Panc1 (cell line): Measurements from ENCODE around the gene LRRC57. TPM values are rescaled to one million over a fixed set of nuclear protein-coding genes. Genes with fewer than 3 reads are reported as not detected.

ENCODE experiments used
- ATAC-seq: fragments of 200-7000 bp; cut with Tn5 transposase; 2 replicates; pipeline ENCODE4 v1.9.1; 2020; ENCODE audit warnings: mild to moderate bottlenecking, moderate library complexity
- BruUV-seq: library from RNA; stranded (reverse); fragments of 400-500 nt; replicated peaks from 2 replicates; lab custom pipeline; 2021; lab: Mats Ljungman, UMichigan
- CTCF ChIA-PET: fragments of 300-600 bp; sonication (Branson Sonifier 250); formaldehyde crosslinking; loops from one replicate; lab custom pipeline; 2022; ENCODE audit warnings: antibody characterized with exemption; lab: Charles Lee
- POLR2A ChIA-PET: fragments of 300-600 bp; sonication (Branson Sonifier 250); formaldehyde crosslinking; loops from one replicate; lab custom pipeline; 2022; ENCODE audit warnings: antibody characterized with exemption; lab: Charles Lee
- DNase-seq: peaks from one replicate; pipeline ENCODE4 v3.0.0-alpha.2; 2010; ENCODE audit warnings: low read depth, low spot score
- H3K27ac ChIP-seq: 2 replicates; pipeline ENCODE4 v1.5.1; 2011; ENCODE audit warnings: mild to moderate bottlenecking, low read length, inconsistent platforms
- H3K27me3 ChIP-seq: fragments of 200-500 bp; sonication (Bioruptor generic); 2 replicates; pipeline ENCODE4 v1.6.0; 2014; ENCODE audit warnings: low read length, inconsistent platforms; ENCODE audit not compliant: control insufficient read depth, insufficient read depth
- H3K36me3 ChIP-seq: fragments of 200-500 bp; sonication (Bioruptor generic); 2 replicates; pipeline ENCODE4 v1.5.1; 2014; ENCODE audit warnings: inconsistent platforms, mild to moderate bottlenecking, low read length, moderate library complexity; ENCODE audit not compliant: control insufficient read depth, insufficient read depth
- H3K4me1 ChIP-seq: 2 replicates; pipeline ENCODE4 v1.5.1; 2011; ENCODE audit warnings: inconsistent platforms, mild to moderate bottlenecking, low read length, moderate library complexity; ENCODE audit not compliant: control insufficient read depth, insufficient read depth
- H3K4me3 ChIP-seq, 2 experiments: 2 replicates each; pipeline ENCODE4 v1.5.1; 2011 to 2012; ENCODE audit warnings: low read depth in 2 of 2, low read length in 2 of 2, mild to moderate bottlenecking in 2 of 2, inconsistent platforms in 1 of 2, moderate library complexity in 1 of 2
- H3K9me3 ChIP-seq: fragments of 200-500 bp; sonication (Bioruptor generic); 2 replicates; pipeline ENCODE4 v1.5.1; 2014; ENCODE audit warnings: low read depth, mild to moderate bottlenecking, inconsistent platforms, low read length, moderate library complexity; ENCODE audit not compliant: control insufficient read depth, insufficient read depth
- POLR2AphosphoS5 ChIP-seq: IDR thresholded peaks from 2 replicates; pipeline ENCODE4 v1.6.1; 2012; ENCODE audit warnings: mild to moderate bottlenecking, low read depth, low read length, moderate library complexity
- REST ChIP-seq, 2 experiments: IDR thresholded peaks; 2 replicates each; pipeline ENCODE4 v1.6.1; 2011 to 2012; ENCODE audit warnings: low read depth in 2 of 2, control low read depth in 1 of 2, low read length in 1 of 2, mild to moderate bottlenecking in 1 of 2, moderate library complexity in 1 of 2; ENCODE audit not compliant: insufficient read depth in 1 of 2
- SIN3A ChIP-seq: IDR thresholded peaks from 2 replicates; pipeline ENCODE4 v1.6.1; 2012; ENCODE audit warnings: low read depth, mild to moderate bottlenecking, low read length, moderate library complexity, borderline replicate concordance; ENCODE audit not compliant: insufficient read depth
- TCF7L2 ChIP-seq: IDR thresholded peaks from 2 replicates; pipeline ENCODE4 v1.6.1; 2011; ENCODE audit warnings: mild to moderate bottlenecking, low read depth, low read length, inconsistent platforms
- in situ Hi-C: cut with HindIII; loops from 2 replicates; pipeline ENCODE4 v1.10.0; 2016; ENCODE audit warnings: low sequenced_read_pairs, low pct_unique_long_range_greater_than_20kb
- intact Hi-C: fragments of 100-400 bp; cut with micrococcal nuclease; formaldehyde crosslinking; loops from one replicate; pipeline ENCODE4 v1.10.0; 2022; ENCODE audit not compliant: unreplicated experiment
- total RNA-seq: library from RNA; stranded (reverse); gene quantifications from one replicate; pipeline ENCODE4 v1.2.1, GENCODE V29; 2021; ENCODE audit not compliant: unreplicated experiment
- TF ChIP-seq, protein P1 (sequence below): fragments of 450-650 bp; IDR thresholded peaks from 2 replicates; pipeline ENCODE4 v1.5.1; 2017; ENCODE audit warnings: mild to moderate bottlenecking

Gene LRRC57
- total RNA-seq, 1 experiment from 2014 or later = 39.2 TPM

GRCh38 chr15:42490291-42490670 lies 58.3 kb downstream of the LRRC57 start:
- intact Hi-C loops = no loop called here
- Histone ChIP-seq H3K27ac (peak overlapping the region; percentile 100), H3K4me3 (peak overlapping the region; percentile 90 to 97), H3K36me3 (no peaks in the 10 kb centered on the region), H3K9me3 (no peaks in the 10 kb centered on the region), H3K27me3 (no peaks in the 10 kb centered on the region), H3K4me1 (peaks cover 13% of the 10 kb centered on the region)
- DNase-seq (no peak), ATAC-seq (no peak)
- no peak for TF ChIP-seq SIN3A
- no peak for TF ChIP-seq TCF7L2
- no peak for TF ChIP-seq REST (IDR thresholded peaks at IDR 0.05; ENCODE audit: insufficient read depth in 1 of 2, low read depth in 2 of 2, low read length in 1 of 2)
- no peak for TF ChIP-seq POLR2AphosphoS5
- TF ChIP-seq, protein P1, sequence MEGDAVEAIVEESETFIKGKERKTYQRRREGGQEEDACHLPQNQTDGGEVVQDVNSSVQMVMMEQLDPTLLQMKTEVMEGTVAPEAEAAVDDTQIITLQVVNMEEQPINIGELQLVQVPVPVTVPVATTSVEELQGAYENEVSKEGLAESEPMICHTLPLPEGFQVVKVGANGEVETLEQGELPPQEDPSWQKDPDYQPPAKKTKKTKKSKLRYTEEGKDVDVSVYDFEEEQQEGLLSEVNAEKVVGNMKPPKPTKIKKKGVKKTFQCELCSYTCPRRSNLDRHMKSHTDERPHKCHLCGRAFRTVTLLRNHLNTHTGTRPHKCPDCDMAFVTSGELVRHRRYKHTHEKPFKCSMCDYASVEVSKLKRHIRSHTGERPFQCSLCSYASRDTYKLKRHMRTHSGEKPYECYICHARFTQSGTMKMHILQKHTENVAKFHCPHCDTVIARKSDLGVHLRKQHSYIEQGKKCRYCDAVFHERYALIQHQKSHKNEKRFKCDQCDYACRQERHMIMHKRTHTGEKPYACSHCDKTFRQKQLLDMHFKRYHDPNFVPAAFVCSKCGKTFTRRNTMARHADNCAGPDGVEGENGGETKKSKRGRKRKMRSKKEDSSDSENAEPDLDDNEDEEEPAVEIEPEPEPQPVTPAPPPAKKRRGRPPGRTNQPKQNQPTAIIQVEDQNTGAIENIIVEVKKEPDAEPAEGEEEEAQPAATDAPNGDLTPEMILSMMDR = no peak
- in situ Hi-C loops = no loop called here
- ChIA-PET POLR2A (no interaction called here), CTCF (no interaction called here)
- TSS peak; percentile 85 for BruUV-seq

Other genes starting within 250 kb of the LRRC57 start
- gene CAPN3, start 189.3 kb downstream of the LRRC57 start, total RNA-seq = 0.31 TPM
- gene ZNF106, start 57.7 kb downstream of the LRRC57 start, total RNA-seq = 64.3 TPM
- gene SNAP23, start 53.2 kb downstream of the LRRC57 start, total RNA-seq = 48.9 TPM
- 42.4 TPM for gene HAUS2, start within 50 bp of the LRRC57 start, total RNA-seq
- 13.4 TPM for gene STARD9, start 26.8 kb upstream of the LRRC57 start, total RNA-seq
- gene CDAN1, start 188.3 kb upstream of the LRRC57 start, total RNA-seq = 41.1 TPM